IMR-90 (cell line): Measurements from ENCODE around the gene AMACR.

Experiments used
- CEBPB ChIP-seq: IDR thresholded peaks from 2 replicates; pipeline ENCODE4 v1.6.1; 2012; ENCODE audit warnings: low read depth, low read length, improper control_type of control experiment
- CTCF ChIP-seq: conservative IDR thresholded peaks from 2 replicates; pipeline ENCODE4 v1.5.1; 2012; ENCODE audit warnings: mild to moderate bottlenecking, low read depth, low read length, improper control_type of control experiment
- ELK1 ChIP-seq: fragments of 150-350 bp; IDR thresholded peaks from 2 replicates; pipeline ENCODE4 v1.6.1; 2016; ENCODE audit warnings: low read depth, mild to moderate bottlenecking, low read length, moderate library complexity, borderline replicate concordance
- FOS ChIP-seq: fragments of 150-350 bp; IDR thresholded peaks from 2 replicates; pipeline ENCODE4 v1.6.1; 2016; ENCODE audit warnings: low read depth, low read length
- NFE2L2 ChIP-seq: fragments of 150-350 bp; IDR thresholded peaks from 2 replicates; pipeline ENCODE4 v1.6.1; 2016; ENCODE audit warnings: low read depth, mild to moderate bottlenecking, low read length
- POLR2A ChIP-seq: IDR thresholded peaks from 2 replicates; pipeline ENCODE4 v1.6.1; 2012; ENCODE audit warnings: mild to moderate bottlenecking, low read depth, low read length
- RAD21 ChIP-seq: IDR thresholded peaks from 2 replicates; pipeline ENCODE4 v1.6.1; 2012; ENCODE audit warnings: low read length, improper control_type of control experiment
- USF2 ChIP-seq: fragments of 150-350 bp; IDR thresholded peaks from 2 replicates; pipeline ENCODE4 v1.6.1; 2017; ENCODE audit warnings: mild to moderate bottlenecking, antibody characterized with exemption, low read length, low read depth

GRCh38 chr5:34053571-34054399 is 45.9 kb upstream of the AMACR start:
- TF ChIP-seq CTCF (no peak), POLR2A (no peak), RAD21 (no peak), USF2 (no peak), FOS (no peak), ELK1 (no peak), NFE2L2 (no peak), CEBPB (no peak)
